Naive thymus-derived CD4-positive, alpha-beta T cell (primary cell): Measurements from ENCODE around the gene KIAA0825. TPM values are rescaled to one million over a fixed set of nuclear protein-coding genes. Genes with fewer than 3 reads are reported as not detected.
A peak's percentile ranks its signal among the peaks of the same experiment; 100 is the strongest.

Experiments used
- ATAC-seq: fragments of 150-1000 bp; cut with Tn5 transposase; 2 replicates; pipeline ENCODE4 v1.10.0; 2021; ENCODE audit warnings: mild to moderate bottlenecking, moderate library complexity
- CTCF ChIA-PET: fragments of 350-600 bp; sonication (Branson Sonifier 250); formaldehyde crosslinking; loops from one replicate; lab custom pipeline; 2021; ENCODE audit warnings: antibody characterized with exemption; lab: Charles Lee
- POLR2A ChIA-PET: fragments of 350-600 bp; sonication (Branson Sonifier 250); formaldehyde crosslinking; loops from one replicate; lab custom pipeline; 2021; ENCODE audit warnings: antibody characterized with exemption, inconsistent platforms; lab: Charles Lee
- DNase-seq, 9 donors: peaks; one replicate each; pipeline versions ENCODE4 v3.0.0 to v3.0.0-alpha.2; 2020 to 2022; ENCODE audit warnings: mixed read lengths in 1 of 9
- H3K27ac ChIP-seq: one replicate; pipeline ENCODE4 v1.7.0; 2013; ENCODE audit warnings: mild to moderate bottlenecking, low read depth, low read length, moderate library complexity
- H3K27me3 ChIP-seq, 2 donors: one replicate each; pipeline ENCODE4 v1.7.0; 2013; ENCODE audit warnings: low read length in 2 of 2, mild to moderate bottlenecking in 2 of 2, moderate library complexity in 2 of 2; ENCODE audit not compliant: control insufficient read depth in 2 of 2, insufficient read depth in 2 of 2
- H3K36me3 ChIP-seq, 3 experiments: 1 replicate in 2 of 3; 2 replicates in 1 of 3; pipeline ENCODE4 v1.7.0; 2013; ENCODE audit warnings: low read length in 3 of 3, mild to moderate bottlenecking in 3 of 3, moderate library complexity in 1 of 3; ENCODE audit not compliant: insufficient read depth in 3 of 3, control insufficient read depth in 2 of 3
- H3K4me1 ChIP-seq, 2 donors: one replicate each; pipeline ENCODE4 v1.7.0; 2013; ENCODE audit warnings: low read length in 2 of 2, mild to moderate bottlenecking in 2 of 2, moderate library complexity in 1 of 2; ENCODE audit not compliant: control insufficient read depth in 2 of 2, insufficient read depth in 2 of 2
- H3K4me3 ChIP-seq: 2 replicates; pipeline ENCODE4 v1.7.0; 2013; ENCODE audit warnings: mild to moderate bottlenecking, low read length
- H3K9me3 ChIP-seq, 3 experiments: 1 replicate in 2 of 3; 2 replicates in 1 of 3; pipeline ENCODE4 v1.7.0; 2013; ENCODE audit warnings: low read length in 3 of 3; ENCODE audit not compliant: control insufficient read depth in 2 of 3
- H3K27ac Mint-ChIP-seq, 9 donors: one replicate each; pipeline ENCODE4 v1.8.0; 2020 to 2022; ENCODE audit warnings: mixed read lengths in 9 of 9, mild to moderate bottlenecking in 8 of 9, moderate library complexity in 5 of 9, inconsistent platforms in 2 of 9
- H3K27me3 Mint-ChIP-seq, 5 donors: one replicate each; pipeline ENCODE4 v1.8.0; 2021 to 2022; ENCODE audit warnings: mixed read lengths in 5 of 5, mild to moderate bottlenecking in 1 of 5
- H3K36me3 Mint-ChIP-seq, 5 donors: one replicate each; pipeline ENCODE4 v1.8.0; 2020 to 2022; ENCODE audit warnings: mixed read lengths in 5 of 5, mild to moderate bottlenecking in 3 of 5, inconsistent platforms in 1 of 5
- H3K4me1 Mint-ChIP-seq, 7 donors: one replicate each; pipeline ENCODE4 v1.8.0; 2020 to 2022; ENCODE audit warnings: mixed read lengths in 7 of 7, mild to moderate bottlenecking in 3 of 7, inconsistent platforms in 1 of 7
- H3K4me3 Mint-ChIP-seq, 10 donors: one replicate each; pipeline ENCODE4 v1.8.0; 2020 to 2022; ENCODE audit warnings: mild to moderate bottlenecking in 10 of 10, mixed read lengths in 10 of 10, moderate library complexity in 6 of 10, inconsistent platforms in 2 of 10
- H3K9me3 Mint-ChIP-seq, 11 donors: one replicate each; pipeline ENCODE4 v1.8.0; 2020 to 2022; ENCODE audit warnings: mixed read lengths in 11 of 11, mild to moderate bottlenecking in 4 of 11, inconsistent platforms in 1 of 11, moderate library complexity in 1 of 11
- intact Hi-C, 2 donors: fragments of 100-400 bp; cut with micrococcal nuclease; formaldehyde crosslinking; loops; one replicate each; pipeline ENCODE4 v1.15.1; 2023
- polyA plus RNA-seq, 2 donors: library from polyadenylated mRNA; unstranded; fragments of 300-500 nt; fragmentation: Illumina TruSeq; gene quantifications; one replicate each; pipeline ENCODE4 v1.2.3, GENCODE V29; 2021
- total RNA-seq, 6 experiments: library from RNA in 5 of 6; stranded (reverse) in 5 of 6; gene quantifications; 1 replicate in 5 of 6; 2 replicates in 1 of 6; pipeline ENCODE4 v1.2.3 and lab custom pipeline; 2021 to 2026

KIAA0825 gene
- total and polyA plus RNA-seq, 7 experiments from 2014 or later, result 0.38 to 3.2 (median 1.3) TPM

GRCh38 chr5:94254214-94254613 is 364.2 kb downstream of the KIAA0825 start:
- no peaks in the 10 kb centered on the region for H3K36me3 ChIP-seq
- DNase-seq, result no peak
- H3K4me3 ChIP-seq, result no peak overlapping the region
- ChIA-PET POLR2A (no interaction called here), CTCF (interaction anchor here (1.1 kb wide), 1 partner anchor 19 kb away, joined by 4 read pairs; no protein-coding TSS in a partner anchor)
- Mint-ChIP-seq H3K4me3 (no peak overlapping the region), H3K4me1 (no peaks in the 10 kb centered on the region), H3K9me3 (no peaks in the 10 kb centered on the region), H3K27ac (no peak overlapping the region), H3K36me3 (no peaks in the 10 kb centered on the region), H3K27me3 (peaks cover 0 to 4% (median 0%) of the 10 kb centered on the region in 5 donors)
- H3K27me3 ChIP-seq, result no peaks in the 10 kb centered on the region
- H3K9me3 ChIP-seq, result no peaks in the 10 kb centered on the region
- no peak overlapping the region for H3K27ac ChIP-seq
- no peaks in the 10 kb centered on the region for H3K4me1 ChIP-seq
- intact Hi-C loops, result no loop called here
- ATAC-seq, result no peak

- ChIA-PET POLR2A (no interaction called here), CTCF (no interaction called here)
- Mint-ChIP-seq H3K27ac (no peak overlapping the region), H3K27me3 (no peaks in the 10 kb centered on the region), H3K4me1 (no peaks in the 10 kb centered on the region), H3K36me3 (no peaks in the 10 kb centered on the region), H3K9me3 (no peaks in the 10 kb centered on the region), H3K4me3 (no peak overlapping the region)
- H3K4me1 ChIP-seq, result no peaks in the 10 kb centered on the region
- H3K36me3 ChIP-seq, result no peaks in the 10 kb centered on the region
- no peak overlapping the region for H3K4me3 ChIP-seq
- no peak overlapping the region for H3K27ac ChIP-seq
- intact Hi-C loops, result no loop called here
- H3K9me3 ChIP-seq, result no peaks in the 10 kb centered on the region
- no peaks in the 10 kb centered on the region for H3K27me3 ChIP-seq
- no peak for ATAC-seq
- DNase-seq, result no peak
Observed at GRCh38 chr5:94250985-94251384, 367.4 kb downstream of the KIAA0825 start.

DNA sequence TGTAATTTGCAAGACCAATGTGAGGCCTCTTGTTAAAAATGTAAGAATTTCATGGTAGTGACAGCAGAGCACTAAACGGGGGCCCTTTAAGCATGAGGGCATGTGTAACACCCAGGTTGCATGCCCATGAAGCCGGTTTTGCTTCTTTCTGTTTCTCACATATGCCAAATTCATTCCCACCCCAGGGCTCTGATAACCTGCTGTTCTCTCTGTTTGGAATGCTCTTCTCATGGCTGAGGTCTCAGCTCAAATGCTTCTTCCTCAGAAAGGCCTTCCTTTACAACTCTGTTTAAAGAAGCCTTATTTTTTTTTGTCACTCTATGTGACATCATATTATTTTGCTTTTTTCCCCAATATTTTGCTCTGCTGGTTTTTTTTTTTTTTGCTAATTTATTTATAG is 369.0 kb downstream of the KIAA0825 start:
- Mint-ChIP-seq H3K4me3 (no peak overlapping the region), H3K27ac (no peak overlapping the region), H3K27me3 (no peaks in the 10 kb centered on the region), H3K4me1 (no peaks in the 10 kb centered on the region), H3K9me3 (no peaks in the 10 kb centered on the region), H3K36me3 (no peaks in the 10 kb centered on the region)
- ChIA-PET CTCF (no interaction called here), POLR2A (no interaction called here)
- no peak for ATAC-seq
- no peak for DNase-seq
- no peaks in the 10 kb centered on the region for H3K27me3 ChIP-seq
- intact Hi-C loops, result no loop called here
- H3K9me3 ChIP-seq, result no peaks in the 10 kb centered on the region
- H3K36me3 ChIP-seq, result no peaks in the 10 kb centered on the region
- no peaks in the 10 kb centered on the region for H3K4me1 ChIP-seq
- H3K4me3 ChIP-seq, result no peak overlapping the region
- H3K27ac ChIP-seq, result no peak overlapping the region

DNA sequence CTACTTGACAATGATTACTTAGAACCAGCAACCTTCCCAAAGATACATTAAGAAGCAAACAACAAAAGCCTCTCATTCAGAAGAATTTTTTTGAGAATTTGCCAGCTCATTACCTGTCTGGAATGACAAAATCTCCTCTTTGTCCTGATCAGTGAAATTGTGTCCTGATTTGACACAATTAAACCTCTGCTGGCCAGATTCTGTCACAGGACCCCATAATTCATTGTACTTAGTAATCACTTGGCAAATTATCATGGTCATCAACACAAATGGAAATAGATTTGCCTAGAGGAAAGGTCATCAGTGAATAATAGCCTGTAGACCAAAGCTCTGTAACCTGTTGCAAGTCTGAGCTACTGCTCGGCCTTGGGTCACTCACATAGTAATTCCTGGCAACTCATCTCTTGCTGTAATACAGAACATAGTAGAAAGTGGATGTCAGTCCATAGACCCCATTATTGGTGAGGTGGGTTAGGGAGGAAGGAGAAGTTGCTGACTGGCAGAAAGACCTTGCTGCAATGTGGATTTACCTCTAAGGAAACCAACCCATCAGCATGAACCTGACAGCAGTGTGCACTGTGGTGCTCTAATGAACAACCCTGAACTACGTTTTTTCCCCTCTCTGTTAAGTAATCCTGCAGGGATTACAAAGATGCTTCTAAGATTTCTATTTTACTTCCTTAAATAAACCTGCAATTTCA is 370.1 kb downstream of the KIAA0825 start:
- Histone ChIP-seq H3K27ac (no peak overlapping the region), H3K36me3 (no peaks in the 10 kb centered on the region), H3K9me3 (no peaks in the 10 kb centered on the region), H3K4me1 (no peaks in the 10 kb centered on the region), H3K27me3 (no peaks in the 10 kb centered on the region), H3K4me3 (no peak overlapping the region)
- no peak overlapping the region for H3K4me3 Mint-ChIP-seq
- ATAC-seq (no peak), DNase-seq (no peak)
- ChIA-PET CTCF (no interaction called here), POLR2A (no interaction called here)
- H3K27me3 Mint-ChIP-seq, result no peaks in the 10 kb centered on the region
- H3K27ac Mint-ChIP-seq, result no peak overlapping the region
- intact Hi-C loops, result no loop called here
- H3K9me3 Mint-ChIP-seq, result no peaks in the 10 kb centered on the region
- H3K4me1 Mint-ChIP-seq, result no peaks in the 10 kb centered on the region
- H3K36me3 Mint-ChIP-seq, result no peaks in the 10 kb centered on the region

GRCh38 chr5:94245608-94246007 is 372.8 kb downstream of the KIAA0825 start:
- H3K4me1 ChIP-seq, result no peaks in the 10 kb centered on the region
- H3K27me3 ChIP-seq, result no peaks in the 10 kb centered on the region
- DNase-seq (no peak), ATAC-seq (peak; percentile 54)
- no peak overlapping the region for H3K4me3 ChIP-seq
- Mint-ChIP-seq H3K4me1 (no peaks in the 10 kb centered on the region), H3K9me3 (no peaks in the 10 kb centered on the region), H3K27me3 (no peaks in the 10 kb centered on the region), H3K4me3 (no peak overlapping the region), H3K36me3 (no peaks in the 10 kb centered on the region), H3K27ac (no peak overlapping the region)
- ChIA-PET POLR2A (no interaction called here), CTCF (no interaction called here)
- intact Hi-C loops, result no loop called here
- H3K27ac ChIP-seq, result no peak overlapping the region
- H3K36me3 ChIP-seq, result no peaks in the 10 kb centered on the region
- H3K9me3 ChIP-seq, result no peaks in the 10 kb centered on the region

GRCh38 chr5:94244921-94245320 is 373.5 kb downstream of the KIAA0825 start:
- ATAC-seq, result no peak
- no peaks in the 10 kb centered on the region for H3K9me3 Mint-ChIP-seq
- ChIA-PET CTCF (no interaction called here), POLR2A (no interaction called here)
- DNase-seq, result no peak
- no peak overlapping the region for H3K27ac ChIP-seq
- intact Hi-C loops, result no loop called here
- H3K9me3 ChIP-seq, result no peaks in the 10 kb centered on the region
- H3K4me3 Mint-ChIP-seq, result no peak overlapping the region
- no peaks in the 10 kb centered on the region for H3K27me3 Mint-ChIP-seq
- no peaks in the 10 kb centered on the region for H3K36me3 Mint-ChIP-seq
- H3K27me3 ChIP-seq, result no peaks in the 10 kb centered on the region
- no peak overlapping the region for H3K4me3 ChIP-seq
- no peak overlapping the region for H3K27ac Mint-ChIP-seq
- no peaks in the 10 kb centered on the region for H3K4me1 ChIP-seq
- H3K4me1 Mint-ChIP-seq, result no peaks in the 10 kb centered on the region
- no peaks in the 10 kb centered on the region for H3K36me3 ChIP-seq

- POLR2A ChIA-PET, result no interaction called here
- CTCF ChIA-PET, result no interaction called here
- no peak for ATAC-seq
Observed at GRCh38 chr5:94243612-94244011, 374.8 kb downstream of the KIAA0825 start.

More at GRCh38 chr5:94243612-94244011, 374.8 kb downstream of the KIAA0825 start:
- Mint-ChIP-seq H3K27me3 (no peaks in the 10 kb centered on the region), H3K36me3 (no peaks in the 10 kb centered on the region), H3K4me1 (no peaks in the 10 kb centered on the region), H3K27ac (no peak overlapping the region), H3K9me3 (no peaks in the 10 kb centered on the region), H3K4me3 (no peak overlapping the region)
- Histone ChIP-seq H3K27me3 (no peaks in the 10 kb centered on the region), H3K9me3 (no peaks in the 10 kb centered on the region), H3K27ac (no peak overlapping the region), H3K4me1 (no peaks in the 10 kb centered on the region), H3K4me3 (no peak overlapping the region), H3K36me3 (no peaks in the 10 kb centered on the region)
- no peak for DNase-seq
- intact Hi-C loops, result no loop called here
